NCI-H524 (cell line): ENCODE data around the gene ARRB1.
A peak's percentile ranks its signal among the peaks of the same experiment; 100 is the strongest.

ENCODE experiments used
- DNase-seq, 2 experiments: peaks; one replicate each; lab custom pipeline; 2025; lab: John Stamatoyannopoulos, UW

ARRB1 gene

GRCh38 chr11:75301601-75302345, 49.7 kb downstream of the ARRB1 start:
- peak in 1 of 2 experiments; percentile 23 for DNase-seq

GRCh38 chr11:75301131-75301530, 50.3 kb downstream of the ARRB1 start:
- DNase-seq: no peak

- no peak for DNase-seq
Measured at GRCh38 chr11:75298976-75299260, 52.5 kb downstream of the ARRB1 start.

- no peak for DNase-seq
Measured at GRCh38 chr11:75298191-75298975, 53.1 kb downstream of the ARRB1 start.

- peak in 1 of 2 experiments; percentile 28 for DNase-seq
Measured at GRCh38 chr11:75293903-75294302, 57.6 kb downstream of the ARRB1 start.

GRCh38 chr11:75292943-75293342, 58.5 kb downstream of the ARRB1 start:
- DNase-seq: no peak

GRCh38 chr11:75291741-75292140, 59.7 kb downstream of the ARRB1 start:
- DNase-seq: no peak

- DNase-seq: no peak
Measured at GRCh38 chr11:75289919-75290318, 61.5 kb downstream of the ARRB1 start.

- no peak for DNase-seq
Measured at GRCh38 chr11:75289511-75289760, 62.0 kb downstream of the ARRB1 start.

GRCh38 chr11:75287579-75287978, 63.9 kb downstream of the ARRB1 start:
- DNase-seq: no peak

- no peak for DNase-seq
Measured at GRCh38 chr11:75286826-75287465, 64.5 kb downstream of the ARRB1 start.

- no peak for DNase-seq
Measured at GRCh38 chr11:75285776-75286360, 65.6 kb downstream of the ARRB1 start.

GRCh38 chr11:75283391-75283931, 68.0 kb downstream of the ARRB1 start:
- no peak for DNase-seq

- DNase-seq: no peak
Measured at GRCh38 chr11:75281469-75282095, 69.9 kb downstream of the ARRB1 start.

- DNase-seq: no peak
Measured at GRCh38 chr11:75280770-75281468, 70.5 kb downstream of the ARRB1 start.

GRCh38 chr11:75280227-75280701, 71.2 kb downstream of the ARRB1 start:
- peak; percentile 72 to 93 for DNase-seq

- no peak for DNase-seq
Measured at GRCh38 chr11:75279273-75279672, 72.2 kb downstream of the ARRB1 start.

GRCh38 chr11:75277991-75278790, 73.3 kb downstream of the ARRB1 start:
- no peak for DNase-seq

GRCh38 chr11:75277211-75277805, 74.2 kb downstream of the ARRB1 start:
- DNase-seq: no peak

- DNase-seq: peak; percentile 93 to 98
Measured at GRCh38 chr11:75276686-75277085, 74.8 kb downstream of the ARRB1 start.
